Hepatocyte (in vitro differentiated cells): Measurements from ENCODE around the gene AVPR2.

ENCODE experiments used
- CTCF ChIP-seq: fragments of 200-600 bp; sonication (generic); IDR thresholded peaks from 2 replicates; pipeline ENCODE4 v1.5.1; 2016; ENCODE audit warnings: antibody characterized with exemption, mild to moderate bottlenecking; ENCODE audit not compliant: poor library complexity
- EZH2 ChIP-seq: fragments of 200-600 bp; sonication (generic); IDR thresholded peaks from 2 replicates; pipeline ENCODE4 v1.6.1; 2016; ENCODE audit warnings: antibody characterized with exemption, mild to moderate bottlenecking, borderline replicate concordance

- TF ChIP-seq CTCF (no peak), EZH2 (no peak)
These were observed 22.4 kb upstream of the AVPR2 start for GRCh38 chrX:153882086-153882498.
